Mesothelial cell of epicardium (in vitro differentiated cells): ENCODE data around the gene VWA8. TPM values are rescaled to one million over a fixed set of nuclear protein-coding genes. Genes with fewer than 3 reads are reported as not detected.

ENCODE experiments used
- DNase-seq, 2 experiments: peaks; one replicate each; pipeline ENCODE4 v3.0.0; 2021; ENCODE audit warnings: low spot score in 2 of 2; ENCODE audit not compliant: unreplicated experiment in 2 of 2
- H3K27ac Mint-ChIP-seq: 2 replicates; pipeline ENCODE4 v1.8.0; 2021; ENCODE audit warnings: mixed read lengths
- H3K27me3 Mint-ChIP-seq: 2 replicates; pipeline ENCODE4 v1.8.0; 2021; ENCODE audit warnings: low read depth, mixed read lengths
- H3K36me3 Mint-ChIP-seq: 2 replicates; pipeline ENCODE4 v1.8.0; 2021; ENCODE audit warnings: mixed read lengths
- H3K4me1 Mint-ChIP-seq: 2 replicates; pipeline ENCODE4 v1.8.0; 2021; ENCODE audit warnings: mixed read lengths
- H3K4me3 Mint-ChIP-seq: 2 replicates; pipeline ENCODE4 v1.8.0; 2021; ENCODE audit warnings: mild to moderate bottlenecking, moderate library complexity, mixed read lengths
- H3K9me3 Mint-ChIP-seq: 2 replicates; pipeline ENCODE4 v1.8.0; 2021; ENCODE audit warnings: mixed read lengths
- CTCF ChIP-seq: fragments of 200-600 bp; sonication (generic); IDR thresholded peaks from one replicate; pipeline ENCODE4 v1.5.0; 2021; ENCODE audit warnings: antibody characterized with exemption; ENCODE audit not compliant: unreplicated experiment
- total RNA-seq: library from RNA; stranded (reverse); gene quantifications from 3 replicates; pipeline ENCODE4 v1.2.1, GENCODE V29; 2021

VWA8 gene
- total RNA-seq, 1 donor from 2014 or later = 20.0 TPM

- Mint-ChIP-seq H3K4me3 (no peak overlapping the region), H3K4me1 (peaks cover 20% of the 10 kb centered on the region), H3K27me3 (no peaks in the 10 kb centered on the region), H3K36me3 (peaks cover 4% of the 10 kb centered on the region), H3K9me3 (no peaks in the 10 kb centered on the region), H3K27ac (no peak overlapping the region)
- no peak for DNase-seq
- no peak for TF ChIP-seq CTCF
Measured at GRCh38 chr13:41823476-41823875, 137.4 kb downstream of the VWA8 start.

GRCh38 chr13:41822560-41822959, 138.3 kb downstream of the VWA8 start:
- Mint-ChIP-seq H3K9me3 (no peaks in the 10 kb centered on the region), H3K36me3 (peaks cover 5% of the 10 kb centered on the region), H3K27ac (no peak overlapping the region), H3K4me1 (peaks cover 16% of the 10 kb centered on the region), H3K27me3 (no peaks in the 10 kb centered on the region), H3K4me3 (no peak overlapping the region)
- no peak for TF ChIP-seq CTCF
- DNase-seq = no peak

DNA sequence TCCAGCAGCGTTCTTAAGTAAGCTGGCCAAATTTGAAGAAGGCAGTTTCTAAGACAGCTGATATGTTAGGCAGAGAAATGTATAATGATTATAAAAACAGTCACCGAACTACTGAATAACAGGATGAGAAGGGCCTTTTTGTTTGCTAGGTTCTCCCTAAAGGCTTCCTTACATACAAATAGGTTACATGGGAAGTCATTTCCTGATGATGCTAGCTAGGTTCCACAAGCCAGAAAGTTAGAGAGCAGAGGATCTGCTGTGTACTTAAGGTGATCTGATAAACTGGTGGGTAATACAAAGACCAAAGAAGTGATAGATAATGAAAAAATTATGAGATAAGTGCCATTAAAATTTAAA, 139.7 kb downstream of the VWA8 start:
- no peak for DNase-seq
- no peaks in the 10 kb centered on the region for H3K9me3 Mint-ChIP-seq
- TF ChIP-seq CTCF = no peak
- peaks cover 8% of the 10 kb centered on the region for H3K4me1 Mint-ChIP-seq
- no peak overlapping the region for H3K4me3 Mint-ChIP-seq
- no peak overlapping the region for H3K27ac Mint-ChIP-seq
- H3K27me3 Mint-ChIP-seq = no peaks in the 10 kb centered on the region
- H3K36me3 Mint-ChIP-seq = peaks cover 8% of the 10 kb centered on the region

GRCh38 chr13:41820581-41821237, 140.2 kb downstream of the VWA8 start:
- DNase-seq = no peak
- Mint-ChIP-seq H3K9me3 (peaks cover 5% of the 10 kb centered on the region), H3K27ac (no peak overlapping the region), H3K36me3 (peaks cover 11% of the 10 kb centered on the region), H3K27me3 (no peaks in the 10 kb centered on the region), H3K4me3 (no peak overlapping the region), H3K4me1 (peaks cover 5% of the 10 kb centered on the region)
- no peak for TF ChIP-seq CTCF

GRCh38 chr13:41816057-41816456, 144.9 kb downstream of the VWA8 start:
- no peaks in the 10 kb centered on the region for H3K4me1 Mint-ChIP-seq
- H3K36me3 Mint-ChIP-seq = peaks cover 28% of the 10 kb centered on the region
- no peak overlapping the region for H3K4me3 Mint-ChIP-seq
- no peak for DNase-seq
- H3K9me3 Mint-ChIP-seq = peaks cover 17% of the 10 kb centered on the region
- H3K27ac Mint-ChIP-seq = no peak overlapping the region
- TF ChIP-seq CTCF = no peak
- no peaks in the 10 kb centered on the region for H3K27me3 Mint-ChIP-seq

DNA sequence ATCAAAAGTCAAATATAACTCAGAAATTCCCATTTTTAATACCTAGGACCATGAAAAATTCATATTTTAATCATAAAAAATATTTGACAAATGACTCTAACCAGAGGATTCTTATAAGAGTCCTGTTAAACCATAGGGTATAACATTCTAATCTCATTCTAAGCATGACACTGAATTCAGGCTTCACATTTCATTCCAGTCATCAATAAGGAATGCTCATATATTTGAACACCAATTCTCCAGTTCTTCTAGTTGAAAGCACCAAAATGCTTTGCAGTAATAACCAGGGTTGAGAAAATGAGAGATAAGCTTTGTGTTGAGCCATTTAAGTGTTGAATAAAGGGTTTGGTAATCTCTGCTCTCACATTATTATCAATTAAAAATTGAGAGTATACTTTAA, 147.5 kb downstream of the VWA8 start:
- DNase-seq = no peak
- H3K27me3 Mint-ChIP-seq = no peaks in the 10 kb centered on the region
- no peak overlapping the region for H3K4me3 Mint-ChIP-seq
- H3K4me1 Mint-ChIP-seq = no peaks in the 10 kb centered on the region
- peaks cover 41% of the 10 kb centered on the region for H3K36me3 Mint-ChIP-seq
- H3K9me3 Mint-ChIP-seq = peaks cover 17% of the 10 kb centered on the region
- TF ChIP-seq CTCF = no peak
- H3K27ac Mint-ChIP-seq = no peak overlapping the region
